NCI-H2171 (cell line): ENCODE data around the gene TNRC6B.

Source experiments
- DNase-seq: peaks from one replicate; lab custom pipeline; 2025; lab: John Stamatoyannopoulos, UW

Gene TNRC6B

GRCh38 chr22:40240686-40241085 is 63.0 kb downstream of the TNRC6B start:
- DNase-seq = no peak

GRCh38 chr22:40241200-40241763 is 63.6 kb downstream of the TNRC6B start:
- no peak for DNase-seq

- DNase-seq = no peak
Measured at GRCh38 chr22:40243891-40244290, 66.2 kb downstream of the TNRC6B start.

GRCh38 chr22:40244586-40244985 is 66.9 kb downstream of the TNRC6B start:
- no peak for DNase-seq

GRCh38 chr22:40247976-40248375 is 70.3 kb downstream of the TNRC6B start:
- no peak for DNase-seq

GRCh38 chr22:40249286-40249685 is 71.6 kb downstream of the TNRC6B start:
- no peak for DNase-seq

- DNase-seq = no peak
Measured at GRCh38 chr22:40250608-40251007, 72.9 kb downstream of the TNRC6B start.

GRCh38 chr22:40251106-40251505 is 73.4 kb downstream of the TNRC6B start:
- DNase-seq = no peak

GRCh38 chr22:40252146-40252545 is 74.4 kb downstream of the TNRC6B start:
- no peak for DNase-seq

GRCh38 chr22:40256516-40256915 is 78.8 kb downstream of the TNRC6B start:
- no peak for DNase-seq

GRCh38 chr22:40258017-40258416 is 80.3 kb downstream of the TNRC6B start:
- no peak for DNase-seq

- DNase-seq = no peak
Measured at GRCh38 chr22:40258501-40258915, 80.8 kb downstream of the TNRC6B start.

GRCh38 chr22:40261783-40262182 is 84.1 kb downstream of the TNRC6B start:
- no peak for DNase-seq

- no peak for DNase-seq
Measured at GRCh38 chr22:40263191-40263590, 85.5 kb downstream of the TNRC6B start.

GRCh38 chr22:40265783-40266182 is 88.1 kb downstream of the TNRC6B start:
- no peak for DNase-seq

GRCh38 chr22:40270031-40270430 is 92.3 kb downstream of the TNRC6B start:
- DNase-seq = no peak

GRCh38 chr22:40270748-40271373 is 93.1 kb downstream of the TNRC6B start:
- no peak for DNase-seq

- no peak for DNase-seq
Measured at GRCh38 chr22:40271440-40271839, 93.7 kb downstream of the TNRC6B start.

GRCh38 chr22:40273319-40273718 is 95.6 kb downstream of the TNRC6B start:
- no peak for DNase-seq

- DNase-seq = no peak
Measured at GRCh38 chr22:40276996-40277823, 99.5 kb downstream of the TNRC6B start.

- no peak for DNase-seq
Measured at GRCh38 chr22:40279017-40279416, 101.3 kb downstream of the TNRC6B start.

GRCh38 chr22:40281717-40282116 is 104.0 kb downstream of the TNRC6B start:
- DNase-seq = no peak

- no peak for DNase-seq
Measured at GRCh38 chr22:40285513-40285912, 107.8 kb downstream of the TNRC6B start.
